NT2/D1 (cell line): ENCODE data around the gene EDRF1.

Experiments used
- DNase-seq: peaks from one replicate; pipeline ENCODE4 v3.0.0-alpha.2; 2011; ENCODE audit warnings: low read depth, low spot score
- H3K27me3 ChIP-seq: 2 replicates; pipeline ENCODE4 v1.6.0; 2011; ENCODE audit warnings: mild to moderate bottlenecking; ENCODE audit not compliant: insufficient read length, insufficient read depth
- H3K36me3 ChIP-seq: 2 replicates; pipeline ENCODE4 v1.6.1; 2011; ENCODE audit warnings: mild to moderate bottlenecking, low read length, mixed read lengths; ENCODE audit not compliant: insufficient read depth, insufficient read length
- H3K4me1 ChIP-seq: 2 replicates; pipeline ENCODE4 v1.5.1; 2011; ENCODE audit not compliant: insufficient read depth, insufficient read length
- H3K4me3 ChIP-seq: 2 replicates; pipeline ENCODE4 v1.5.1; 2011; ENCODE audit warnings: low read depth; ENCODE audit not compliant: insufficient read length
- H3K9ac ChIP-seq: 2 replicates; pipeline ENCODE4 v1.6.0; 2011; ENCODE audit warnings: low read depth; ENCODE audit not compliant: insufficient read length
- H3K9me3 ChIP-seq: 2 replicates; pipeline ENCODE4 v1.5.1; 2011; ENCODE audit warnings: mild to moderate bottlenecking, low read length; ENCODE audit not compliant: insufficient read depth
- SUZ12 ChIP-seq: IDR thresholded peaks from 2 replicates; pipeline ENCODE4 v1.6.1; 2011; ENCODE audit not compliant: insufficient read length, insufficient read depth; ENCODE audit errors: extremely low read depth
- YY1 ChIP-seq: IDR thresholded peaks from 2 replicates; pipeline ENCODE4 v1.6.1; 2011; ENCODE audit not compliant: insufficient read length, insufficient read depth
- ZNF274 ChIP-seq: IDR thresholded peaks from 2 replicates; pipeline ENCODE4 v1.6.1; 2011; ENCODE audit warnings: mild to moderate bottlenecking, low read depth, low read length

Gene EDRF1

GRCh38 chr10:125734148-125734547 lies 14.6 kb downstream of the EDRF1 start:
- H3K4me1 ChIP-seq: no peaks in the 10 kb centered on the region
- H3K9me3 ChIP-seq: no peaks in the 10 kb centered on the region
- peaks cover 94% of the 10 kb centered on the region for H3K36me3 ChIP-seq
- no peak overlapping the region for H3K4me3 ChIP-seq
- no peak for DNase-seq
- no peaks in the 10 kb centered on the region for H3K27me3 ChIP-seq
- TF ChIP-seq YY1: no peak
- no peak overlapping the region for H3K9ac ChIP-seq

- H3K4me1 ChIP-seq: no peaks in the 10 kb centered on the region
- no peak overlapping the region for H3K4me3 ChIP-seq
- no peak for DNase-seq
- H3K36me3 ChIP-seq: peaks cover 94% of the 10 kb centered on the region
- no peaks in the 10 kb centered on the region for H3K27me3 ChIP-seq
- TF ChIP-seq SUZ12 (no peak), YY1 (no peak), ZNF274 (no peak)
- H3K9me3 ChIP-seq: no peaks in the 10 kb centered on the region
- H3K9ac ChIP-seq: no peak overlapping the region
These were observed 15.3 kb downstream of the EDRF1 start for GRCh38 chr10:125734823-125735222.

- Histone ChIP-seq H3K9me3 (no peaks in the 10 kb centered on the region), H3K4me1 (no peaks in the 10 kb centered on the region), H3K36me3 (peaks cover 91% of the 10 kb centered on the region), H3K4me3 (no peak overlapping the region), H3K27me3 (no peaks in the 10 kb centered on the region), H3K9ac (no peak overlapping the region)
- TF ChIP-seq ZNF274 (no peak), YY1 (no peak), SUZ12 (no peak)
- no peak for DNase-seq
These were observed 18.7 kb downstream of the EDRF1 start for GRCh38 chr10:125738206-125738605.

GRCh38 chr10:125739994-125740679 lies 20.6 kb downstream of the EDRF1 start:
- DNase-seq: no peak
- no peaks in the 10 kb centered on the region for H3K4me1 ChIP-seq
- no peak overlapping the region for H3K4me3 ChIP-seq
- no peaks in the 10 kb centered on the region for H3K27me3 ChIP-seq
- peaks cover 93% of the 10 kb centered on the region for H3K36me3 ChIP-seq
- TF ChIP-seq YY1 (no peak), ZNF274 (no peak)
- H3K9ac ChIP-seq: no peak overlapping the region
- H3K9me3 ChIP-seq: no peaks in the 10 kb centered on the region

- H3K4me3 ChIP-seq: no peak overlapping the region
- no peak overlapping the region for H3K9ac ChIP-seq
- H3K9me3 ChIP-seq: no peaks in the 10 kb centered on the region
- no peak for TF ChIP-seq YY1
- no peak for TF ChIP-seq ZNF274
- no peak for TF ChIP-seq SUZ12
- no peaks in the 10 kb centered on the region for H3K4me1 ChIP-seq
- H3K27me3 ChIP-seq: no peaks in the 10 kb centered on the region
- DNase-seq: no peak
- H3K36me3 ChIP-seq: peaks cover 92% of the 10 kb centered on the region
These were observed 23.0 kb downstream of the EDRF1 start for GRCh38 chr10:125742465-125742864.

GRCh38 chr10:125744909-125745308 lies 25.4 kb downstream of the EDRF1 start:
- Histone ChIP-seq H3K4me3 (no peak overlapping the region), H3K4me1 (no peaks in the 10 kb centered on the region), H3K36me3 (peaks cover 90% of the 10 kb centered on the region), H3K27me3 (no peaks in the 10 kb centered on the region), H3K9ac (no peak overlapping the region), H3K9me3 (no peaks in the 10 kb centered on the region)
- TF ChIP-seq ZNF274 (no peak), YY1 (no peak), SUZ12 (no peak)
- no peak for DNase-seq

- peaks cover 93% of the 10 kb centered on the region for H3K36me3 ChIP-seq
- H3K27me3 ChIP-seq: no peaks in the 10 kb centered on the region
- no peak overlapping the region for H3K4me3 ChIP-seq
- H3K4me1 ChIP-seq: no peaks in the 10 kb centered on the region
- DNase-seq: no peak
- no peak overlapping the region for H3K9ac ChIP-seq
- no peaks in the 10 kb centered on the region for H3K9me3 ChIP-seq
- no peak for TF ChIP-seq ZNF274
- TF ChIP-seq YY1: no peak
These were observed 27.9 kb downstream of the EDRF1 start for GRCh38 chr10:125747417-125747816.
